ENCODE measurements around the gene RNF41.
A peak's percentile ranks its signal among the peaks of the same experiment; 100 is the strongest.
"Not testable (repeated sequence)": the region's sequence is repeated elsewhere in the genome, so short reads cannot be mapped to it uniquely, and the experiment has no call there.

RNF41 gene

DNA sequence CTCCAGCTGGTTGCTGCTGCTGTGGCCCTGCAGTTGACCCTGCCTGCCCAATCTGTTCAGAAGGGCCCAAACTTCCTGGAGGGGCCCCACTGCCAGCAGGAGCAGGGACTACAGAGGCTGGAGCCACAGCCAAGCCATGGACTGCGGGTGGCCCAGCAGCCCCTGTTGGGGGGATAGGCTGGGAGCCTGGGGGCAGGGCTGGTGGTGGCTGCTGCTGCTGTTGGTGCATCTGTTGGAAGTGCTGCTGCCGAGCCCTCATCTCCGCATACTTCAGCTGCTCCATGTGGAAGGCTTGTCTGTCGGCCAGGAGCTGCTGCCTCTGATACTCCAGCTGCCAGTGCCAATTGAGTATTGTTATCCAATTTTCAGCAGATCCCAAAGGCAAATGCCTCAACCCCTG, 56.4 kb downstream of the RNF41 start:
- DNase-seq (ENCODE audit: low read depth) = no peak

GRCh38 chr12:56164345-56164729, 57.4 kb downstream of the RNF41 start:
- no peak for DNase-seq (ENCODE audit: low read depth)

- DNase-seq (ENCODE audit: low read depth) = no peak
Observed at GRCh38 chr12:56163533-56164344, 58.0 kb downstream of the RNF41 start.

GRCh38 chr12:56162468-56163290, 59.0 kb downstream of the RNF41 start:
- no peak for DNase-seq (ENCODE audit: low read depth)

DNA sequence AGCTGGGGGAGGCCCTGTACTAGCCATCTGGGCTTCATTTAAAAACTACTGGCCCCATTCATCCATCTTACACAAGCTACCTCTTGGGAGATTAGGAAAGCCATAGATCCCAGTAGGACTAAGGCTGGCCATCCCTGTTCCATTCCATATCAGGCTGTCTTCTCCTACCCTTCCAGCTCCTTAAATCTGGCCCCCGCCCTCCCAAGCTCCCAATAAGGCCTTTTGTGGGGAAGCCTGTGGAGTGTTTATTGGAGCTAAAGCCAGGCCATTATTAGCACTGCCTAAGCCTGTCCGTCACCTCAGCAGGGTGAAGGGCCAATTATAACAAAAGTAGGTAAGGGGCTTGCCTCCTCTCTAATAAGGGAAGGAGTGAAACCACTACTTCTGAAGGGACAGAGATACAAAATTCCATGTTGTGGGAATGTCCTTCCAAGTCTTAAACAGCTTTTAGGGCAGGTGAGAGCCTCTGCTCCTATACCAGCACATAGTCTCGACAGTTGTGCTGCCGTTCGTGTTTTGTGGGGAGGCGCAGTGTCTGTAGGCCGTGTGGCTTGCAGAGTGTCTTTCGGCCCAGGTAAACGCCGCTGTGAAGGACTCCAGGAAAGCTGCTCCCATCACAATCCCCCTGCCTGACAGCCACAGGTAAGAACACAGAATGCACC, 59.9 kb downstream of the RNF41 start:
- no peak for DNase-seq (ENCODE audit: low read depth)

GRCh38 chr12:56160894-56161689, 60.6 kb downstream of the RNF41 start:
- no peak for DNase-seq (ENCODE audit: low read depth)

- peak; percentile 33 for DNase-seq (ENCODE audit: low read depth)
Observed at GRCh38 chr12:56160193-56160763, 61.4 kb downstream of the RNF41 start.

- DNase-seq (ENCODE audit: low read depth) = no peak
Observed at GRCh38 chr12:56159482-56160192, 62.1 kb downstream of the RNF41 start.

- no peak for DNase-seq (ENCODE audit: low read depth)
Observed at GRCh38 chr12:56158926-56159461, 62.7 kb downstream of the RNF41 start.

DNA sequence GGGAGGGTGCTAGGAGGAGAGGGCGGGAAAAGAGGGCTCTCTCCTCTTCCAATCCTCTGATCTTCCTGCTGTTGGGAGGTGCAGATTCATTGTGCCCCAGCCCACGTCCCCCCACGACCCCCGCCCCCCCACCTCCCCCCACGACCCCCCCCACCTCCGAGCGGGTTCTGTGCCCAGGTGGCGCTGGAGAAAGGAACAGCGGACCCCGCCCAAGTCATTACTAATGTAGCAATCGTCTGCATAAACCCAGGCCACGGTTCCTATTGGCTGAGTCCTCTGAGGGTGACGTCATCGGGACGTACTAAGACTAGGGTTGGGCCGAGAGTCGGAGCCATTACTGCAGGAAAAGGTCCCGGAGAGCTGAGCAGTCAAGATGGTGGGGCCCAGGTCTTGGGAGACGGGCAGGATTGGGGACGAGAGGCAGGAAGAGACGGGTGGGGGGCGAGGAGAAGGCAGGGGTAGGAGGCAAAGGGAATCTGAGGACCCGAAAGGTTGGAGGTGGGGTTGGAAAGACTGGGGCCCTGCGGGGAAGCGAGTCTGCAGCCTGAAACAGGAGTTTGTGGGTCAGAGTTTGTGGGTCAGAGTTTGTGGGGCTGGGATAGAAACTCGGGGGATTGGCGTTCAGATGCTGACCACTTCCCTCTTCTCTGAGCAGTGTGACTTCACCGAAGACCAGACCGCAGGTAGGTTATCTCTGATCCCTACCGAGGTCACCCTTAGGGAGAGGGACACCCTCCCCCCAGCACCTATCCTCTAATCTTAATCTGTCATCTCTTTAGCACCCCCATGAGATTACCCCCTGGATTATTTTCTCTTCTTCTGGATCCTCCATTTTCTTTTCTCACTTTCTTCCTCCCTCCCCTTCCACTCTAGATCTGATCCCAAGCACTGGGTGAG, 63.4 kb downstream of the RNF41 start, which contains the start of gene MYL6:
Gene MYL6, plus strand, starts transcription at position 331 of the 897 bp plus-strand sequence. Its CDS starts 43 bp downstream, at position 374.
- peak; percentile 79 for DNase-seq (ENCODE audit: low read depth)

- DNase-seq (ENCODE audit: low read depth) = peak; percentile 29
Observed at GRCh38 chr12:56157201-56158028, 64.3 kb downstream of the RNF41 start.

GRCh38 chr12:56156464-56157200, 65.1 kb downstream of the RNF41 start:
- DNase-seq (ENCODE audit: low read depth) = not testable (repeated sequence)

DNA sequence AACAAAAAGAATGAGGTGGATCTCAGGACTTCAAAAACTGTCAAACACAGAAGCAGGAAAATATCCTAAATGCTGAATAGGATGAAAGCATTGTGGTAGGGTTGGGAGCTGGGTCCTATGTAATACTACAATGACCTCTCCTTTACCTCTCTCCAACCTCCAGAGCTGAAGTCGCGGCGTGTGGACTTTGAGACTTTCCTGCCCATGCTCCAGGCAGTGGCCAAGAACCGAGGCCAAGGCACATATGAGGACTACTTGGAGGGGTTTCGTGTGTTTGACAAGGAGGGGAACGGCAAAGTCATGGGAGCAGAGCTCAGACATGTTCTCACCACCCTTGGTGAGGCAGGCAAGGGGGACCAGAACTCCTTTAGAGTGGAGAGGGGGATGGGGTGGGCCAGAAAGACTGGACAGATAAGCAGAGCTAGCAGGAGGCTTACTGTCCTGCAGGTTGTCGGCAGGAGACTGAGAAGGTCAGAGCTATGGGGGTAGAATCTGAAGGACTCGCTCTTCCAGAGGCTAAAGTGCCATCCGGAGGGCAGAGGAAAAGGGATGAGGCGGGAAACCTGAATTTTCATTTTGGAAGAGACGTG, 66.4 kb downstream of the RNF41 start:
- no peak for DNase-seq (ENCODE audit: low read depth)

DNA sequence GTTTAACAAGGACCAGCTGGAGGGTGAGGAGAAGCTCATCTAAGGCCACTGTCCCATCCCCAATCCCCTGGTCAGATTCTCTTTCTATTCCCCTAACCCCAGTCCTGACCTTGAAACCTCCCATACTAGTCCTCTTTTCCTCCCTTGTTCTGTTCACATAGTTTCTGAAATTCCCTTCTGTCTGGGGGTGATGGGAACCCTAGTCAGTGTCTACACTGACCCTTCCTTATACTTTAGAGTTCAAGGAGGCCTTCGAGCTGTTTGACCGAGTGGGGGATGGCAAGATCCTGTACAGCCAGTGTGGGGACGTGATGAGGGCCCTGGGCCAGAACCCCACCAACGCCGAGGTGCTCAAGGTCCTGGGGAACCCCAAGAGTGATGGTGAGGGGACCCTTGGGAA, 66.9 kb downstream of the RNF41 start:
- DNase-seq (ENCODE audit: low read depth) = no peak

DNA sequence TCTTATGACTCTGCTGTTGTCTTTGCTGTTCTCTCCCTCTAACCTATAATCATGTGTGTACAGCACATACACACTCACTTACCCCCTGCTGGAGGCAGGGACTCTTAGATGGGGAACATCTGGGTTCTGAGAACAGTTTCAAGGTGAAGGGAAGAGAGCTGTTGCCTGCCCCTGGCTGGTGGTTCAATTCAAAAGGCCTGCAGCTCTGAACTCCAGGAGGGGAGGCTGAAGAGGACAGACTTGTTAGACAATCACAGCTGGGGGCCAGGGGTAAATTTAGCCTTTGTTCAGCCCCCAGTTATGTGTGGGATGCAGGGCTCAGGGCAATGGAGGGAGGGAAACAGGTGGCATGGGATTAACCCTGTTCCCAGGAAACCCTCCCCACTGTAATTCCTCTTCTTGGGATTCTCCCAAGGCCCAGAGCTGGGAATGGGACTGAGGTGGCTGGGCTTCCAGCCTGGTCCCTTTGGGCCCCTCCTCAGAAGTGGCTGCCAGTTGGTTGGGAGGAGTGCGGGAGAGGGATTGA, 67.4 kb downstream of the RNF41 start:
- DNase-seq (ENCODE audit: low read depth) = no peak

DNA sequence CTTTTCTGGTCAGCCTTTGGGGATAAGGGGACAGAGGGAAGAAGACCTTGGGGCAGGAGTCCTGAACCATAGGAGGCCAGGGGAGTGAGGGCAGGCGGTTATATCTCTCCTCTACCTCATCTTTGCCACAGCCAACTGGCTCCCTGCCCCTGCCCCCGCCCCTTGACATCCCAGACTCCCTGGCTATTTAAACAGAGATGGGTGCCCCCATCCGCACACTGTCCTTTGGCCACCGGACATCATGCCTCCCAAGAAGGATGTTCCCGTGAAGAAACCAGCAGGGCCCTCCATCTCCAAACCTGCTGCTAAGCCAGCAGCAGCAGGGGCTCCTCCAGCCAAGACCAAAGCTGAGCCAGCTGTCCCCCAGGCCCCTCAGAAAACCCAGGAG, 68.0 kb downstream of the RNF41 start:
- DNase-seq (ENCODE audit: low read depth) = no peak
